Thyroid gland (tissue), 4 donors: ENCODE data around the gene SNRK. TPM values are rescaled to one million over a fixed set of nuclear protein-coding genes. Genes with fewer than 3 reads are reported as not detected.

Experiments used
- DNase-seq, 2 donors: peaks; one replicate each; pipeline ENCODE4 v3.0.0-alpha.2; 2019
- H3K27ac ChIP-seq, 3 donors: fragments of 200-600 bp; sonication (generic); 1 replicate in 2 of 3; 2 replicates in 1 of 3; pipeline ENCODE4 v1.5.1; 2016 to 2019; ENCODE audit warnings: mild to moderate bottlenecking in 1 of 3, moderate library complexity in 1 of 3
- H3K27me3 ChIP-seq: fragments of 200-600 bp; sonication (generic); one replicate; pipeline ENCODE4 v1.5.1; 2019
- H3K36me3 ChIP-seq, 2 donors: fragments of 200-600 bp; sonication (generic); one replicate each; pipeline ENCODE4 v1.5.1; 2016 to 2019
- H3K4me1 ChIP-seq, 2 donors: fragments of 200-600 bp; sonication (generic); one replicate each; pipeline ENCODE4 v1.5.1; 2017 to 2019
- H3K4me3 ChIP-seq, 3 donors: fragments of 200-600 bp; sonication (generic); replicated peaks in 1 of 3; 1 replicate in 2 of 3; 2 replicates in 1 of 3; pipeline ENCODE4 v1.5.1; 2016; ENCODE audit warnings: mild to moderate bottlenecking in 1 of 3
- H3K9me3 ChIP-seq: fragments of 200-600 bp; sonication (generic); one replicate; pipeline ENCODE4 v1.5.1; 2017
- CTCF ChIP-seq, 6 experiments: fragments of 200-600 bp in 3 of 6; fragments of 450-650 bp in 3 of 6; sonication (generic) in 3 of 6; IDR thresholded peaks; one replicate each; pipeline ENCODE4 v1.5.1; 2016 to 2019; ENCODE audit warnings: antibody characterized with exemption in 6 of 6, mild to moderate bottlenecking in 2 of 6, inconsistent platforms in 1 of 6, moderate library complexity in 1 of 6
- POLR2A ChIP-seq, 2 donors: fragments of 450-650 bp; IDR thresholded peaks; one replicate each; pipeline ENCODE4 v1.6.1; 2017; ENCODE audit warnings: antibody characterized with exemption in 2 of 2, mild to moderate bottlenecking in 2 of 2, moderate library complexity in 1 of 2
- WGBS, 2 donors: methylation state at CpG; one replicate each; pipeline ENCODE4 v1.1.5; 2017; 5-methylcytosine and 5-hydroxymethylcytosine counted together
- intact Hi-C: fragments of 100-400 bp; cut with DNase I; formaldehyde crosslinking; loops from one replicate; pipeline ENCODE4 v1.15.1; 2023
- total RNA-seq, 4 donors: library from RNA; depleted of rRNA; stranded (reverse); fragments of >200 nt; gene quantifications; one replicate each; pipeline ENCODE4 v1.2.3, GENCODE V29; 2016

SNRK gene
- total RNA-seq, 4 donors from 2014 or later = 44.2 to 90.5 (median 65.0) TPM

GRCh38 chr3:43388915-43389314 lies 102.6 kb downstream of the SNRK start:
- Histone ChIP-seq H3K4me1 (peaks cover 20 to 35% of the 10 kb centered on the region in 2 donors), H3K27ac (peak overlapping the region; percentile 80 to 89 (median 83)), H3K27me3 (no peaks in the 10 kb centered on the region), H3K9me3 (no peaks in the 10 kb centered on the region), H3K4me3 (no peak overlapping the region), H3K36me3 (no peaks in the 10 kb centered on the region)
- intact Hi-C loops = no loop called here
- DNase-seq = no peak
- no peak for TF ChIP-seq CTCF (IDR thresholded peaks at IDR 0.05)
- no peak for TF ChIP-seq POLR2A (IDR thresholded peaks at IDR 0.05)

- no peak for TF ChIP-seq POLR2A (IDR thresholded peaks at IDR 0.05)
- no peak for TF ChIP-seq CTCF (IDR thresholded peaks at IDR 0.05)
- WGBS, 2 donors = 23 to 32% methylated on average over 10 of the region's 10 CpGs
- no peaks in the 10 kb centered on the region for H3K27me3 ChIP-seq
- intact Hi-C loops = no loop called here
- H3K36me3 ChIP-seq = no peaks in the 10 kb centered on the region
- H3K27ac ChIP-seq = peak overlapping the region; percentile 80 to 89 (median 83)
- H3K9me3 ChIP-seq = no peaks in the 10 kb centered on the region
- peaks cover 20 to 41% of the 10 kb centered on the region in 2 donors for H3K4me1 ChIP-seq
- no peak overlapping the region for H3K4me3 ChIP-seq
- DNase-seq = peak; percentile 52 to 59
These were observed 103.3 kb downstream of the SNRK start for GRCh38 chr3:43389388-43390254.

- intact Hi-C loops = no loop called here
- Histone ChIP-seq H3K4me1 (peaks cover 20 to 45% of the 10 kb centered on the region in 2 donors), H3K4me3 (no peak overlapping the region), H3K27ac (peak overlapping the region; percentile 80 to 89 (median 83)), H3K9me3 (no peaks in the 10 kb centered on the region), H3K36me3 (no peaks in the 10 kb centered on the region), H3K27me3 (no peaks in the 10 kb centered on the region)
- DNase-seq = peak in 1 of 2 donors; percentile 19
- no peak for TF ChIP-seq CTCF (IDR thresholded peaks at IDR 0.05)
- 94% methylated on average over 1 of the region's 1 CpG; no CpG with 5 or more reads in 1 of the 2 donors for WGBS, 2 donors
These were observed 103.9 kb downstream of the SNRK start for GRCh38 chr3:43390255-43390588.

- no peak for DNase-seq
- H3K36me3 ChIP-seq = no peaks in the 10 kb centered on the region
- WGBS, 2 donors = 25 to 30% methylated on average over 1 of the region's 1 CpG
- H3K4me1 ChIP-seq = peaks cover 20 to 45% of the 10 kb centered on the region in 2 donors
- H3K4me3 ChIP-seq = no peak overlapping the region
- TF ChIP-seq POLR2A (IDR thresholded peaks at IDR 0.05) (no peak), CTCF (IDR thresholded peaks at IDR 0.05) (no peak)
- H3K9me3 ChIP-seq = no peaks in the 10 kb centered on the region
- intact Hi-C loops = no loop called here
- no peaks in the 10 kb centered on the region for H3K27me3 ChIP-seq
- peak overlapping the region in 2 of 3 donors; percentile 19 to 89 for H3K27ac ChIP-seq
These were observed 105.3 kb downstream of the SNRK start for GRCh38 chr3:43391621-43392020.

- Histone ChIP-seq H3K27ac (peak overlapping the region in 2 of 3 donors; percentile 19 to 25), H3K9me3 (no peaks in the 10 kb centered on the region), H3K27me3 (no peaks in the 10 kb centered on the region), H3K4me1 (peaks cover 9 to 35% of the 10 kb centered on the region in 2 donors), H3K4me3 (no peak overlapping the region), H3K36me3 (no peaks in the 10 kb centered on the region)
- 41 to 45% methylated on average over 2 of the region's 2 CpGs for WGBS, 2 donors
- intact Hi-C loops = no loop called here
- TF ChIP-seq CTCF (IDR thresholded peaks at IDR 0.05) = no peak
- DNase-seq = peak; percentile 57 to 58
These were observed 107.8 kb downstream of the SNRK start for GRCh38 chr3:43394041-43394554.
